SK-N-SH (cell line): Measurements from ENCODE around the gene CCR9. TPM values are rescaled to one million over a fixed set of nuclear protein-coding genes. Genes with fewer than 3 reads are reported as not detected.
A peak's percentile ranks its signal among the peaks of the same experiment; 100 is the strongest.

Experiments
- CTCF ChIA-PET: fragments of 300-600, 350-600 bp; formaldehyde crosslinking; extraction: SDS; loops from one replicate; lab custom pipeline; 2021; lab: Yijun Ruan, JAX
- POLR2A ChIA-PET: fragments of 350-600 bp; sonication (Branson Sonifier 250); formaldehyde crosslinking; extraction: SDS; loops from one replicate; lab custom pipeline; 2020; ENCODE audit warnings: antibody characterized with exemption, inconsistent platforms; lab: Yijun Ruan, JAX
- DNase-seq: peaks from one replicate; pipeline ENCODE4 v3.0.0; 2012
- H2AFZ ChIP-seq: fragments of 200-600 bp; sonication (generic); 2 replicates; pipeline ENCODE4 v1.8.1; 2016; ENCODE audit warnings: antibody characterized with exemption, mild to moderate bottlenecking, low read depth
- H3F3A ChIP-seq: fragments of 200-600 bp; sonication (generic); replicated peaks from 2 replicates; pipeline ENCODE3; 2016; ENCODE audit warnings: antibody characterized with exemption, mild to moderate bottlenecking; ENCODE audit not compliant: insufficient read depth
- H3K27ac ChIP-seq, 2 experiments: fragments of 200-500 bp in 1 of 2; fragments of 200-600 bp in 1 of 2; sonication (Bioruptor generic) in 1 of 2; sonication (generic), shearing (Covaris generic) in 1 of 2; 2 replicates each; pipeline versions ENCODE4 v1.5.1 to v1.6.1; 2014 to 2016; ENCODE audit warnings: low read depth in 2 of 2, inconsistent platforms in 1 of 2, low read length in 1 of 2, mild to moderate bottlenecking in 1 of 2, mixed read lengths in 1 of 2
- H3K27me3 ChIP-seq: fragments of 200-600 bp; sonication (generic), shearing (Covaris generic); 2 replicates; pipeline ENCODE4 v1.6.1; 2016; ENCODE audit warnings: mixed run types; ENCODE audit not compliant: insufficient read depth
- H3K36me3 ChIP-seq, 2 experiments: fragments of 200-500 bp in 1 of 2; fragments of 200-600 bp in 1 of 2; sonication (Bioruptor generic) in 1 of 2; sonication (generic) in 1 of 2; replicated peaks in 1 of 2; 2 replicates each; pipeline versions ENCODE3 to v1.5.1; 2014 to 2016; ENCODE audit warnings: low read length in 1 of 2, mild to moderate bottlenecking in 1 of 2; ENCODE audit not compliant: insufficient read depth in 2 of 2, control insufficient read depth in 1 of 2
- H3K4me1 ChIP-seq, 2 experiments: fragments of 200-500 bp in 1 of 2; fragments of 200-600 bp in 1 of 2; sonication (Bioruptor generic) in 1 of 2; sonication (generic), shearing (Covaris generic) in 1 of 2; 2 replicates each; pipeline versions ENCODE4 v1.5.1 to v1.6.1; 2014 to 2016; ENCODE audit warnings: low read depth in 1 of 2, low read length in 1 of 2, mixed run types in 1 of 2; ENCODE audit not compliant: insufficient read depth in 2 of 2, control insufficient read depth in 1 of 2
- H3K4me2 ChIP-seq: fragments of 200-600 bp; sonication (generic), shearing (Covaris generic); 2 replicates; pipeline ENCODE4 v1.6.1; 2017; ENCODE audit warnings: mixed run types
- H3K4me3 ChIP-seq, 2 experiments: fragments of 200-500 bp in 1 of 2; fragments of 200-600 bp in 1 of 2; sonication (Bioruptor generic) in 1 of 2; sonication (generic), shearing (Covaris generic) in 1 of 2; 2 replicates each; pipeline versions ENCODE4 v1.5.1 to v1.8.1; 2014 to 2016; ENCODE audit warnings: low read depth in 2 of 2, inconsistent platforms in 1 of 2, low read length in 1 of 2, mild to moderate bottlenecking in 1 of 2, mixed read lengths in 1 of 2, moderate library complexity in 1 of 2
- H3K79me2 ChIP-seq: fragments of 200-600 bp; sonication (generic); 2 replicates; pipeline ENCODE4 v1.8.1; 2017; ENCODE audit warnings: mild to moderate bottlenecking; ENCODE audit not compliant: insufficient read depth
- H3K9ac ChIP-seq: fragments of 200-600 bp; sonication (generic); 2 replicates; pipeline ENCODE4 v1.6.1; 2017; ENCODE audit warnings: mixed run types
- H3K9me2 ChIP-seq: fragments of 200-600 bp; sonication (generic); 2 replicates; pipeline ENCODE4 v1.6.1; 2017; ENCODE audit warnings: mixed run types
- H3K9me3 ChIP-seq: fragments of 200-600 bp; sonication (generic); 2 replicates; pipeline ENCODE4 v1.6.1; 2017; ENCODE audit warnings: mixed run types, mild to moderate bottlenecking, moderate library complexity
- H4K20me1 ChIP-seq: fragments of 200-600 bp; sonication (generic); 2 replicates; pipeline ENCODE4 v1.6.1; 2017; ENCODE audit warnings: mild to moderate bottlenecking, mixed run types; ENCODE audit not compliant: insufficient read depth
- CHD2 ChIP-seq: fragments of 150-350 bp; IDR thresholded peaks from 2 replicates; pipeline ENCODE4 v1.6.1; 2018; ENCODE audit warnings: low read length; ENCODE audit not compliant: partially characterized antibody
- EZH2phosphoT487 ChIP-seq: fragments of 200-600 bp; sonication (generic); IDR thresholded peaks from 2 replicates; pipeline ENCODE4 v1.6.1; 2017; ENCODE audit warnings: low read depth, mixed run types, mild to moderate bottlenecking, antibody characterized with exemption, moderate library complexity, borderline replicate concordance
- FOXJ3 ChIP-seq: sonication (generic); formaldehyde crosslinking; IDR thresholded peaks from 2 replicates; pipeline ENCODE4 v1.5.1; 2020; ENCODE audit warnings: mild to moderate bottlenecking, missing genetic modification reagents
- FOXM1 ChIP-seq: IDR thresholded peaks from 2 replicates; pipeline ENCODE4 v1.4.0; 2012; ENCODE audit warnings: low read depth, mild to moderate bottlenecking
- GABPA ChIP-seq: IDR thresholded peaks from 2 replicates; pipeline ENCODE4 v1.4.0; 2012; ENCODE audit warnings: low read depth, mild to moderate bottlenecking
- IRF3 ChIP-seq: fragments of 150-350 bp; IDR thresholded peaks from 2 replicates; pipeline ENCODE4 v1.6.1; 2016; ENCODE audit warnings: mild to moderate bottlenecking, low read depth, low read length
- JUND ChIP-seq: IDR thresholded peaks from 2 replicates; pipeline ENCODE4 v1.4.0; 2012
- MAX ChIP-seq: IDR thresholded peaks from 2 replicates; pipeline ENCODE4 v1.4.0; 2012; ENCODE audit warnings: low read depth
- MEF2A ChIP-seq: IDR thresholded peaks from 2 replicates; pipeline ENCODE4 v1.4.0; 2012; ENCODE audit warnings: low read depth, borderline replicate concordance
- MXI1 ChIP-seq: IDR thresholded peaks from 2 replicates; pipeline ENCODE4 v1.6.1; 2012; ENCODE audit warnings: mild to moderate bottlenecking, low read depth, low read length, improper control_type of control experiment
- NFIC ChIP-seq: IDR thresholded peaks from 2 replicates; pipeline ENCODE4 v1.4.0; 2012; ENCODE audit warnings: borderline replicate concordance
- NRF1 ChIP-seq: IDR thresholded peaks from 2 replicates; pipeline ENCODE4 v1.6.1; 2012; ENCODE audit warnings: low read depth, mild to moderate bottlenecking, low read length
- PBX3 ChIP-seq: IDR thresholded peaks from 2 replicates; pipeline ENCODE4; 2012
- POLR2AphosphoS5 ChIP-seq: IDR thresholded peaks from 2 replicates; pipeline ENCODE4 v1.6.1; 2012; ENCODE audit warnings: low read depth, low read length
- RAD21 ChIP-seq: IDR thresholded peaks from 2 replicates; pipeline ENCODE4 v1.6.1; 2012; ENCODE audit warnings: mild to moderate bottlenecking, low read length
- RCOR1 ChIP-seq: fragments of 150-350 bp; IDR thresholded peaks from 2 replicates; pipeline ENCODE4 v1.6.1; 2017; ENCODE audit warnings: antibody characterized with exemption, low read length
- REST ChIP-seq: IDR thresholded peaks from 2 replicates; pipeline ENCODE4 v1.6.1; 2012; ENCODE audit warnings: mild to moderate bottlenecking, low read depth, low read length, moderate library complexity
- RFX5 ChIP-seq: IDR thresholded peaks from 2 replicates; pipeline ENCODE4 v1.6.1; 2012; ENCODE audit warnings: mild to moderate bottlenecking, improper control_type of control experiment, low read length
- RXRA ChIP-seq: IDR thresholded peaks from 2 replicates; pipeline ENCODE4 v1.4.0; 2012; ENCODE audit warnings: low read depth, mild to moderate bottlenecking, borderline replicate concordance
- SIN3A ChIP-seq: IDR thresholded peaks from 2 replicates; pipeline ENCODE4 v1.6.1; 2012; ENCODE audit warnings: low read depth, mild to moderate bottlenecking, low read length, moderate library complexity, borderline replicate concordance
- USF1 ChIP-seq: IDR thresholded peaks from 2 replicates; pipeline ENCODE4 v1.4.0; 2012; ENCODE audit warnings: low read depth, borderline replicate concordance
- YY1 ChIP-seq: IDR thresholded peaks from 2 replicates; pipeline ENCODE4 v1.4.0; 2012; ENCODE audit warnings: low read depth, mild to moderate bottlenecking
- ZBTB33 ChIP-seq: IDR thresholded peaks from 2 replicates; pipeline ENCODE4 v1.4.0; 2012; ENCODE audit warnings: low read depth, borderline replicate concordance
- WGBS: methylation state at CpG from one replicate; pipeline ENCODE4 v1.1.6; 2017; ENCODE audit warnings: low lambda C conversion rate; 5-methylcytosine and 5-hydroxymethylcytosine counted together
- polyA plus RNA-seq, 3 experiments: library from polyadenylated mRNA; depleted of rRNA; stranded (reverse); fragments of >200 nt; gene quantifications; 2 replicates each; pipeline ENCODE4 v1.2.3, GENCODE V29; 2012

CCR9 gene
- polyA plus RNA-seq, 1 of the 3 experiments (the other 2 are of a cell fraction) = not detected

GRCh38 chr3:45841757-45842491 lies 44.4 kb upstream of the CCR9 start, which contains the start of gene LZTFL1:
LZTFL1 (minus strand) TSS chr3:45842119; CDS start chr3:45841991, 128 bp downstream.
- POLR2A ChIA-PET = interaction anchor here (0.7 to 1.4 kb wide), 3 partner anchors 11 to 860 kb away, joined by 3 to 4 read pairs (median 3); no protein-coding TSS in a partner anchor
- peak within 1 kb of the TSS; percentile 89 to 95 for H3K4me3 ChIP-seq
- peaks cover 0 to 7% of the 10 kb centered on the region in 2 experiments for H3K36me3 ChIP-seq
- H4K20me1 ChIP-seq = no peaks in the 10 kb centered on the region
- no peaks in the 10 kb centered on the region for H3K9me2 ChIP-seq
- peaks cover 0 to 10% of the 10 kb centered on the region in 2 experiments; a peak in 2 of 4 replicates for H3K4me1 ChIP-seq
- 0 out of 2 replicates have a peak, but pooled peaks cover 6% of the 10 kb centered on the region for H3K79me2 ChIP-seq
- H2AFZ ChIP-seq = peak within 1 kb of the TSS; percentile 92
- peak; percentile 90 for DNase-seq
- H3K27me3 ChIP-seq = no peaks in the 10 kb centered on the region; the same call in 1 of the 2 replicates
- no peaks in the 10 kb centered on the region for H3K9me3 ChIP-seq
- peak within 1 kb of the TSS; percentile 74 for H3K4me2 ChIP-seq
- H3F3A ChIP-seq = no peaks in the 10 kb centered on the region
- CTCF ChIA-PET = interaction anchor here (1.1 to 3.3 kb wide), 4 partner anchors 9 to 97 kb away, joined by 4 to 17 read pairs (median 5); no protein-coding TSS in a partner anchor
- peak within 1 kb of the TSS; percentile 34 to 66; a peak in 3 of 4 replicates for H3K27ac ChIP-seq
- peak within 1 kb of the TSS; percentile 82 for H3K9ac ChIP-seq
- WGBS = 6% methylated on average over 35 of the region's 49 CpGs
- TF ChIP-seq MXI1 (peak; percentile 98), USF1 (peak; percentile 99), IRF3 (peak; percentile 58; the same call in 1 of the 2 replicates), RFX5 (peak; percentile 40; the same call in 1 of the 2 replicates), RCOR1 (no peak; the same call in 1 of the 2 replicates), RAD21 (no peak), REST (0 out of 2 replicates have a peak, but pooled peaks have one; percentile 26), SIN3A (peak; percentile 97), YY1 (no peak; the same call in 1 of the 2 replicates), FOXM1 (no peak), FOXJ3 (CRISPR knock-in tag) (no peak), GABPA (peak; percentile 98), ZBTB33 (no peak), POLR2AphosphoS5 (peak; percentile 75), NRF1 (peak; percentile 66), EZH2phosphoT487 (no peak), MAX (peak; percentile 96), MEF2A (no peak), JUND (no peak), NFIC (no peak), RXRA (no peak), PBX3 (no peak), CHD2 (peak; percentile 78)
